ENCODE results near the gene ARHGEF37.

ARHGEF37 gene

DNA sequence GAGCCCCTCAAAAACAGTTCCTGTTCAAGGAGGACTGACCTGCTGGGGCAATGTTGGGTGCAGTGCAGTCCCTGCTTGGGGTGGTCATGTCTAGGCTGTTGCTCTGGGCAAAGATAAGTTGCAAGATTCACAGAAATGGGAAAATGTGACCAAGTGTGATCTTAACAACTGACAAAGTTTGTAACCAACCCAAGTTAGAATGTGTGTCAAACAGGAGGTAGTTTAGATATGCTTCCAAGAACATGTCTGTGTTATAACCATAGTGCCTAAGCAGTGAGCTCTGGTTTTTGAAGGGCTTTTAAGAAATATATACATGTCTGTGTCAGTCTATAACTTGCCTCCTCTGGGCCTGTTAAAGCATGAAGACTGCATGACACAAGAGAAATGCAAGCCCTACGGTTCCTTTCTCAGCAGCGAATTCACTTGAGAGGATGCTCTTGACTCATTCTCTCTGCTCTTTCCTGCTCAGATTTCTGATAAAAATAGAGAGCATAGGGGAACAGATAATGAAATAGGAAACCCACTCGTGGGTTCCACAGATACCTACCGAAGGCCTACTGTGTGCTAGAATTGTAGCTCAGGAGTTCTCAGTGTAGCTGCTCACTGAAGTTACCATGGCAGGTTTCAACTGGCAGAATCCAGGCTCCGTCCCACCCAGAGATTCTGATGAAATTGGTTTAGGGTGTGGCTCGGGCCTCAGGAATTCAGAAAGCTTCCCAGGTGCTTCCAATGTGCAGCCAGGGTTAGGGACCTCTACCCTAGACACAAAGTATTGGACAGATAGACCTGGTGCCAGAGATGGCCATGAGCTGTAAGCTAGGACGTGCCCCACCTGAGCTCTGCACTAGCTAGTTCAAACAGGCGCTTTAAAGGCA, 52.4 kb downstream of the ARHGEF37 start:
- H3K36me3 ChIP-seq (ENCODE audit: control insufficient read depth in 5 of 5, insufficient read depth in 5 of 5, low read length in 5 of 5) = peaks cover 0 to 28% (median 5%) of the 10 kb centered on the region in 5 donors
- H3K9me3 ChIP-seq (ENCODE audit: control insufficient read depth in 5 of 5, low read length in 5 of 5) = no peaks in the 10 kb centered on the region
- H3K27me3 ChIP-seq (ENCODE audit: control insufficient read depth in 5 of 5, insufficient read depth in 4 of 5, low read length in 5 of 5) = no peaks in the 10 kb centered on the region
- H3K4me1 ChIP-seq (ENCODE audit: control insufficient read depth in 5 of 5, insufficient read depth in 5 of 5, low read length in 5 of 5) = peaks cover 0 to 5% (median 3%) of the 10 kb centered on the region in 5 donors
- no peak overlapping the region for H3K9ac ChIP-seq (ENCODE audit: low read length in 5 of 5)
- no peak overlapping the region for H3K27ac ChIP-seq (ENCODE audit: low read depth, low read length)
- H3K4me3 ChIP-seq (ENCODE audit: low read depth in 1 of 5, low read length in 5 of 5) = no peak overlapping the region

GRCh38 chr5:149635394-149635793, 54.1 kb downstream of the ARHGEF37 start:
- Histone ChIP-seq H3K27me3 (ENCODE audit: control insufficient read depth in 5 of 5, insufficient read depth in 4 of 5, low read length in 5 of 5) (no peaks in the 10 kb centered on the region), H3K9me3 (ENCODE audit: control insufficient read depth in 5 of 5, low read length in 5 of 5) (no peaks in the 10 kb centered on the region), H3K4me3 (ENCODE audit: low read depth in 1 of 5, low read length in 5 of 5) (no peak overlapping the region), H3K36me3 (ENCODE audit: control insufficient read depth in 5 of 5, insufficient read depth in 5 of 5, low read length in 5 of 5) (peaks cover 0 to 15% (median 0%) of the 10 kb centered on the region in 5 donors), H3K4me1 (ENCODE audit: control insufficient read depth in 5 of 5, insufficient read depth in 5 of 5, low read length in 5 of 5) (peaks cover 4 to 22% (median 17%) of the 10 kb centered on the region in 5 donors), H3K9ac (ENCODE audit: low read length in 5 of 5) (no peak overlapping the region), H3K27ac (ENCODE audit: low read depth, low read length) (no peak overlapping the region)

- Histone ChIP-seq H3K36me3 (ENCODE audit: control insufficient read depth in 5 of 5, insufficient read depth in 5 of 5, low read length in 5 of 5) (peaks cover 0 to 13% (median 0%) of the 10 kb centered on the region in 5 donors), H3K4me1 (ENCODE audit: control insufficient read depth in 5 of 5, insufficient read depth in 5 of 5, low read length in 5 of 5) (peaks cover 7 to 29% (median 26%) of the 10 kb centered on the region in 5 donors), H3K27me3 (ENCODE audit: control insufficient read depth in 5 of 5, insufficient read depth in 4 of 5, low read length in 5 of 5) (no peaks in the 10 kb centered on the region), H3K9me3 (ENCODE audit: control insufficient read depth in 5 of 5, low read length in 5 of 5) (no peaks in the 10 kb centered on the region), H3K9ac (ENCODE audit: low read length in 5 of 5) (no peak overlapping the region), H3K4me3 (ENCODE audit: low read depth in 1 of 5, low read length in 5 of 5) (no peak overlapping the region), H3K27ac (ENCODE audit: low read depth, low read length) (no peak overlapping the region)
Observed at GRCh38 chr5:149636191-149636860, 55.0 kb downstream of the ARHGEF37 start.

- no peak overlapping the region for H3K27ac ChIP-seq (ENCODE audit: low read depth, low read length)
- H3K9me3 ChIP-seq (ENCODE audit: control insufficient read depth in 5 of 5, low read length in 5 of 5) = no peaks in the 10 kb centered on the region
- no peak overlapping the region for H3K9ac ChIP-seq (ENCODE audit: low read length in 5 of 5)
- peaks cover 7 to 32% (median 29%) of the 10 kb centered on the region in 5 donors for H3K4me1 ChIP-seq (ENCODE audit: control insufficient read depth in 5 of 5, insufficient read depth in 5 of 5, low read length in 5 of 5)
- H3K27me3 ChIP-seq (ENCODE audit: control insufficient read depth in 5 of 5, insufficient read depth in 4 of 5, low read length in 5 of 5) = no peaks in the 10 kb centered on the region
- no peak overlapping the region for H3K4me3 ChIP-seq (ENCODE audit: low read depth in 1 of 5, low read length in 5 of 5)
- peaks cover 0 to 9% (median 0%) of the 10 kb centered on the region in 5 donors for H3K36me3 ChIP-seq (ENCODE audit: control insufficient read depth in 5 of 5, insufficient read depth in 5 of 5, low read length in 5 of 5)
Observed at GRCh38 chr5:149636861-149637246, 55.6 kb downstream of the ARHGEF37 start.

- H3K27ac ChIP-seq (ENCODE audit: low read depth, low read length) = no peak overlapping the region
Observed at GRCh38 chr5:149638136-149638535, 56.8 kb downstream of the ARHGEF37 start.

DNA sequence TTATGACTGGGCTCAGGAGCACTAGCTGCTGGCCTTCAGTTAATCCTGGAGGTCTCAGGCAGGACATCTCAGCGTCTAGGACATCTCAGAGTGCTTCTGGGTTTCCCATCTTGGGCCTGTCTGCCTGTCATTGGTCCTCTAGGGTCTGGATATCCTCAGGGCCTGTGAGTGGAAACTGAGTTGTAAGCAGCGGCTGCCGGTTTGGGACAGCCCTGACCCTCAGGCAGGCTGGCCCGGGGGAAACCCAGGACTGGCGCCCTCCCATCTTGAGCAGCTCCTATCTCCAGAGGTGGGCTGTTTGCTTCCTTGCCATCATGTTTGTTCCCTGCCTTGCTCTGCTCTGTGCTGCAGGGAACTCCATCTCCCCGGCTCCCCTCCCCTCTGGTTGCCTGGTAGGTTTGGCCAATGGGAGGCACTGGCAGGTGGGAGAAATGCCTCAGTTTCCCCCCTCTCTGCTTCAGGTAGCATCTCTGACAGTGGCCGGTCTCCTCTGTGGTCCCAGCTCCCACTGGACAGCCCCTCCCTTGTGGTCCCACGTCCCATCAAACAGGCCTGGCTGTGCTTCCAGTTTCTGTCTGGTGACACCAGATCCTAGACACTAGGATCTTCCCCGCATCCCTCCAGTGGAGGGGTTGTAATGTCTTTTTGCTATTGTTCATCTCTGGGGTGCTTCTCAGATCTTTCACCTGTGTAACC, 57.4 kb downstream of the ARHGEF37 start:
- Histone ChIP-seq H3K4me1 (ENCODE audit: control insufficient read depth in 5 of 5, insufficient read depth in 5 of 5, low read length in 5 of 5) (peaks cover 7 to 33% (median 24%) of the 10 kb centered on the region in 5 donors), H3K36me3 (ENCODE audit: control insufficient read depth in 5 of 5, insufficient read depth in 5 of 5, low read length in 5 of 5) (no peaks in the 10 kb centered on the region)

More at GRCh38 chr5:149638136-149638535, 56.8 kb downstream of the ARHGEF37 start:
- Histone ChIP-seq H3K27me3 (ENCODE audit: control insufficient read depth in 5 of 5, insufficient read depth in 4 of 5, low read length in 5 of 5) (no peaks in the 10 kb centered on the region), H3K4me3 (ENCODE audit: low read depth in 1 of 5, low read length in 5 of 5) (no peak overlapping the region), H3K36me3 (ENCODE audit: control insufficient read depth in 5 of 5, insufficient read depth in 5 of 5, low read length in 5 of 5) (no peaks in the 10 kb centered on the region), H3K9ac (ENCODE audit: low read length in 5 of 5) (no peak overlapping the region), H3K9me3 (ENCODE audit: control insufficient read depth in 5 of 5, low read length in 5 of 5) (no peaks in the 10 kb centered on the region), H3K4me1 (ENCODE audit: control insufficient read depth in 5 of 5, insufficient read depth in 5 of 5, low read length in 5 of 5) (peaks cover 7 to 30% (median 24%) of the 10 kb centered on the region in 5 donors)

GRCh38 chr5:149639737-149640136, 58.4 kb downstream of the ARHGEF37 start:
- no peaks in the 10 kb centered on the region for H3K36me3 ChIP-seq (ENCODE audit: control insufficient read depth in 5 of 5, insufficient read depth in 5 of 5, low read length in 5 of 5)
- no peak overlapping the region for H3K4me3 ChIP-seq (ENCODE audit: low read depth in 1 of 5, low read length in 5 of 5)
- H3K9me3 ChIP-seq (ENCODE audit: control insufficient read depth in 5 of 5, low read length in 5 of 5) = no peaks in the 10 kb centered on the region
- peaks cover 7 to 37% (median 24%) of the 10 kb centered on the region in 5 donors for H3K4me1 ChIP-seq (ENCODE audit: control insufficient read depth in 5 of 5, insufficient read depth in 5 of 5, low read length in 5 of 5)
- H3K27me3 ChIP-seq (ENCODE audit: control insufficient read depth in 5 of 5, insufficient read depth in 4 of 5, low read length in 5 of 5) = no peaks in the 10 kb centered on the region
- H3K27ac ChIP-seq (ENCODE audit: low read depth, low read length) = peak overlapping the region; percentile 93
- peak overlapping the region in 1 of 5 donors; percentile 19 for H3K9ac ChIP-seq (ENCODE audit: low read length in 5 of 5)

More for the DNA sequence above, 57.4 kb downstream of the ARHGEF37 start:
- Histone ChIP-seq H3K27ac (ENCODE audit: low read depth, low read length) (no peak overlapping the region), H3K27me3 (ENCODE audit: control insufficient read depth in 5 of 5, insufficient read depth in 4 of 5, low read length in 5 of 5) (no peaks in the 10 kb centered on the region), H3K9me3 (ENCODE audit: control insufficient read depth in 5 of 5, low read length in 5 of 5) (no peaks in the 10 kb centered on the region), H3K9ac (ENCODE audit: low read length in 5 of 5) (no peak overlapping the region), H3K4me3 (ENCODE audit: low read depth in 1 of 5, low read length in 5 of 5) (no peak overlapping the region)

DNA sequence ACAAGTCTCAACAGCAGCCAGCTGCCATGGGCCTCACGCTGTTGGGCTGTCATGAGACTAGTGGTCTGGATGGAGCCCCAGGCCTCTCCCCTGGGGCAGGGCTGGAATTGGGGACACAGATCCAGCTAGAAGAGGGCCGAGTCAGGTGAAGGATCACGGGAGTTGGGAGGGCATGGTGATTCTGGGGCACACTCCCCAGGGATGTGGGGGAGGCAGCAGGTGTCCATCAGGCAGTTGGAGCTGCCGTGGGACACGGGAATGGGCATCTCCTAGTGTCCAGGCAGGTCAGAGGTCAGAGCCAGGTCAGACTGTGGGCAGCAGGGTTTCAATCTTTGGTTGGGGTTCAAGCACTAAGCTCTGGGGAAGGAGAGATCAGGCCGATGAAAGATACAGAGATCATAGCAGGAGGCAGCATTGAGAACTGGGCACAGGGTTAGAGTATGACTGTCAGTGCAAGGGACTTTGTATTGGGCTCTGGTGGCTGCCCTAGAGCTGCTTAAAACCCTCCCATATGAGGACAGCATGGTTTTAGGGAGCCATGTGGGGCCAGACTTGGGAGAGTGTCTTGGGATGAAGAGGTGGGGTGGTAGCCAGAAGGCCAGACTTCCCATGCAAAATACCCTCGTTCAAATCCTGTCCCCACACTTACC, 59.2 kb downstream of the ARHGEF37 start:
- peak overlapping the region; percentile 93 for H3K27ac ChIP-seq (ENCODE audit: low read depth, low read length)
- peak overlapping the region; percentile 32 to 62 (median 54) for H3K4me3 ChIP-seq (ENCODE audit: low read depth in 1 of 5, low read length in 5 of 5)
- peak overlapping the region; percentile 25 to 63 (median 42) for H3K9ac ChIP-seq (ENCODE audit: low read length in 5 of 5)
- H3K36me3 ChIP-seq (ENCODE audit: control insufficient read depth in 5 of 5, insufficient read depth in 5 of 5, low read length in 5 of 5) = no peaks in the 10 kb centered on the region
- H3K9me3 ChIP-seq (ENCODE audit: control insufficient read depth in 5 of 5, low read length in 5 of 5) = no peaks in the 10 kb centered on the region
- H3K4me1 ChIP-seq (ENCODE audit: control insufficient read depth in 5 of 5, insufficient read depth in 5 of 5, low read length in 5 of 5) = peaks cover 7 to 37% (median 29%) of the 10 kb centered on the region in 5 donors
- no peaks in the 10 kb centered on the region for H3K27me3 ChIP-seq (ENCODE audit: control insufficient read depth in 5 of 5, insufficient read depth in 4 of 5, low read length in 5 of 5)

DNA sequence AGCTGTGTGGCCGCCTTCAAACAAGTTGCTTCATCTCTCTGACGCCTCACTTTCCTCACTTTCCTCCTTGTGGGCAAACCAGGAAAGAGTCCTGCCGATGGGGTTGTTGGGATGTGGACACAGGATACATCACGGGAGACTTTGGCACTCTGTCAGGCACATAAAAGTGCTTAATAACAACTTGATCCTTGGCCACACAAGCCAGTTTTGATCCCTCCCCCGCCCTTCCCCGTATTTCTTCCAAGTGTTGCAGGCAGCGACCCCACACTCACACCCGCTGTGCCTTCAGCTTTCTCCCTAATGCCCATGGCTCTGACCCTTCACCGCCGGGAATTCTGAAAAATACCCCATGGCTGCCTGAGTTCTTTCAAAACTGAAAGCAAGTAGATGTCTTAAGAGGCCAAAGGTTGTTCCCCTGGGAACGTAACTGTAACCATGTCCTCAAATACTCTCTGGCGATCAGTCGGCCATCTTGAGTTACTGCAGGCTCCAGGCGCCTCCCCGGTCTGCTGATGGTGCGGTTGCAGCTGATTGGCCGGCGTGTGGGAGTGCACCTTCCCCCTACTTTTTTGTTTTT, 59.8 kb downstream of the ARHGEF37 start:
- peak overlapping the region; percentile 19 to 62 (median 54) for H3K4me3 ChIP-seq (ENCODE audit: low read depth in 1 of 5, low read length in 5 of 5)
- peak overlapping the region; percentile 25 to 63 (median 42) for H3K9ac ChIP-seq (ENCODE audit: low read length in 5 of 5)
- H3K27ac ChIP-seq (ENCODE audit: low read depth, low read length) = peak overlapping the region; percentile 93
- H3K9me3 ChIP-seq (ENCODE audit: control insufficient read depth in 5 of 5, low read length in 5 of 5) = no peaks in the 10 kb centered on the region
- H3K36me3 ChIP-seq (ENCODE audit: control insufficient read depth in 5 of 5, insufficient read depth in 5 of 5, low read length in 5 of 5) = no peaks in the 10 kb centered on the region
- peaks cover 7 to 37% (median 29%) of the 10 kb centered on the region in 5 donors for H3K4me1 ChIP-seq (ENCODE audit: control insufficient read depth in 5 of 5, insufficient read depth in 5 of 5, low read length in 5 of 5)
- H3K27me3 ChIP-seq (ENCODE audit: control insufficient read depth in 5 of 5, insufficient read depth in 4 of 5, low read length in 5 of 5) = no peaks in the 10 kb centered on the region
